Cardiac muscle cell (in vitro differentiated cells and primary cell): ENCODE measurements around the gene RNASE7. TPM values are rescaled to one million over a fixed set of nuclear protein-coding genes. Genes with fewer than 3 reads are reported as not detected.

ENCODE experiments used
- DNase-seq, 2 donors: peaks; one replicate each; pipeline versions ENCODE4 v3.0.0 to v3.0.0-alpha.2; 2010 to 2017; ENCODE audit warnings: low read depth in 1 of 2, low spot score in 1 of 2
- H3K27ac ChIP-seq: fragments of 200-600 bp; sonication (generic); 2 replicates; pipeline ENCODE4 v1.5.1; 2016
- H3K27me3 ChIP-seq: fragments of 200-600 bp; sonication (generic); 2 replicates; pipeline ENCODE4 v1.6.0; 2016; ENCODE audit warnings: control low read depth
- H3K36me3 ChIP-seq: fragments of 200-600 bp; sonication (generic); 2 replicates; pipeline ENCODE4 v1.5.1; 2016; ENCODE audit warnings: control low read depth
- H3K4me1 ChIP-seq: fragments of 200-600 bp; sonication (generic); 2 replicates; pipeline ENCODE4 v1.8.1; 2017; ENCODE audit warnings: low read depth, mild to moderate bottlenecking, mixed run types
- H3K4me3 ChIP-seq: fragments of 200-600 bp; sonication (generic); 2 replicates; pipeline ENCODE4 v1.5.1; 2016; ENCODE audit warnings: mild to moderate bottlenecking
- H3K9me3 ChIP-seq: fragments of 200-600 bp; sonication (generic); 2 replicates; pipeline ENCODE4 v1.5.1; 2017; ENCODE audit warnings: low read depth, mild to moderate bottlenecking, control low read depth
- polyA plus RNA-seq: library from polyadenylated mRNA; unstranded; fragments of >200 nt; fragmentation: Nextera tagmentation; extraction: Ambion mirVana; gene quantifications from 2 replicates; pipeline ENCODE4 v1.2.1, GENCODE V29; 2016
- total RNA-seq: library from RNA; depleted of rRNA; stranded (reverse); fragments of >200 nt; gene quantifications from 2 replicates; pipeline ENCODE4 v1.2.3, GENCODE V29; 2016
- TF ChIP-seq, protein P1 (sequence below): IDR thresholded peaks from 2 replicates; pipeline ENCODE4 v1.5.1; 2012; ENCODE audit warnings: low read depth, mild to moderate bottlenecking, low read length

RNASE7 gene
- total and polyA plus RNA-seq, 2 experiments from 2014 or later = not detected

DNA sequence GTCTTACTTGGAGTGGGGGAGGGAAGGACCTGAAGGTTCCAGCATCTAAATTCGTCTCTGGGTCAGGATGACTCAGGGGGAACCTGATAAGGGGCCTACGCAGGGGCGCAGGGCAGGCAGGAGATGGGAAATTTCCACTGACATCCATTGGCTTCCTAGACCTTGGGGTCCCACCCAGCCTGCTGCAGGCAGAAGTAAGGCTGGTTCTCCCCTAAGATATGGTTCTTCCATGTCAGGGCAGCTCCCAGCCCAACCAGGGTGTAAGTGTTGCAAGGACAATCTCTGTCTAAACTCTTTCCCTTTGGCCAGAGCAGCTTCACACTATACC is 15.2 kb upstream of the RNASE7 start:
- H3K36me3 ChIP-seq = no peaks in the 10 kb centered on the region
- H3K9me3 ChIP-seq = no peaks in the 10 kb centered on the region
- H3K27me3 ChIP-seq = no peaks in the 10 kb centered on the region
- TF ChIP-seq, protein P1, sequence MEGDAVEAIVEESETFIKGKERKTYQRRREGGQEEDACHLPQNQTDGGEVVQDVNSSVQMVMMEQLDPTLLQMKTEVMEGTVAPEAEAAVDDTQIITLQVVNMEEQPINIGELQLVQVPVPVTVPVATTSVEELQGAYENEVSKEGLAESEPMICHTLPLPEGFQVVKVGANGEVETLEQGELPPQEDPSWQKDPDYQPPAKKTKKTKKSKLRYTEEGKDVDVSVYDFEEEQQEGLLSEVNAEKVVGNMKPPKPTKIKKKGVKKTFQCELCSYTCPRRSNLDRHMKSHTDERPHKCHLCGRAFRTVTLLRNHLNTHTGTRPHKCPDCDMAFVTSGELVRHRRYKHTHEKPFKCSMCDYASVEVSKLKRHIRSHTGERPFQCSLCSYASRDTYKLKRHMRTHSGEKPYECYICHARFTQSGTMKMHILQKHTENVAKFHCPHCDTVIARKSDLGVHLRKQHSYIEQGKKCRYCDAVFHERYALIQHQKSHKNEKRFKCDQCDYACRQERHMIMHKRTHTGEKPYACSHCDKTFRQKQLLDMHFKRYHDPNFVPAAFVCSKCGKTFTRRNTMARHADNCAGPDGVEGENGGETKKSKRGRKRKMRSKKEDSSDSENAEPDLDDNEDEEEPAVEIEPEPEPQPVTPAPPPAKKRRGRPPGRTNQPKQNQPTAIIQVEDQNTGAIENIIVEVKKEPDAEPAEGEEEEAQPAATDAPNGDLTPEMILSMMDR = no peak
- H3K27ac ChIP-seq = peak overlapping the region; percentile 92
- peak in 1 of 2 donors; percentile 54 for DNase-seq
- H3K4me1 ChIP-seq = peaks cover 35% of the 10 kb centered on the region
- H3K4me3 ChIP-seq = no peak overlapping the region

DNA sequence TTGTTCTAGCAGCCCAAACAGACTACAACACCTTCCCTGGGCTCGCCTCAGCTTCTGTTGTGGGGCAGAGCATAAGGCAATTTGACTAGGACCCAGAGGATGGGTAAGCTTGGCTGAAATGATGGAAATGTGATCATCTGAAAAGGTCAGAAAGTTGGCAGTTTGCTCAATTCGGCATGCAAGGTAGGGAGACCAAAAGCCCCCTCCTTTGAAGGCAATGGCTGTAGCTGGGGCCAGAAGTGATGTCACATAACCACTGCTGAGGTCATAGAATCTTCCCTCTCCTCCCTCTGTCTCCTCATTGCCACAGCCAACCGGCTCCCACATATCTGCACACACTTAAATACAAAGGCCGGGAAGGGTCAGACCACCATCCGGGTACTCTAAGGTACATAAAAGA is 12.2 kb upstream of the RNASE7 start, which contains the start of gene TPPP2:
TSS of gene TPPP2 (plus strand) at position 301 of the 400 bp plus-strand sequence. CDS start 365 bp downstream, outside the sequence.
- Histone ChIP-seq H3K4me3 (no peak within 1 kb of the TSS), H3K27me3 (no peaks in the 10 kb centered on the region), H3K27ac (no peak within 1 kb of the TSS), H3K9me3 (no peaks in the 10 kb centered on the region), H3K36me3 (no peaks in the 10 kb centered on the region), H3K4me1 (peaks cover 24% of the 10 kb centered on the region)
- TF ChIP-seq, protein P1 = no peak
- no peak for DNase-seq

GRCh38 chr14:21030531-21030930 is 11.6 kb upstream of the RNASE7 start:
- no peaks in the 10 kb centered on the region for H3K27me3 ChIP-seq
- no peaks in the 10 kb centered on the region for H3K36me3 ChIP-seq
- no peak for DNase-seq
- TF ChIP-seq, protein P1 = no peak
- H3K9me3 ChIP-seq = no peaks in the 10 kb centered on the region
- H3K27ac ChIP-seq = no peak overlapping the region
- H3K4me3 ChIP-seq = no peak overlapping the region
- peaks cover 24% of the 10 kb centered on the region for H3K4me1 ChIP-seq

GRCh38 chr14:21032326-21033132 is 9.6 kb upstream of the RNASE7 start:
- Histone ChIP-seq H3K9me3 (no peaks in the 10 kb centered on the region), H3K27ac (no peak overlapping the region), H3K27me3 (no peaks in the 10 kb centered on the region), H3K4me3 (no peak overlapping the region), H3K4me1 (peaks cover 5% of the 10 kb centered on the region), H3K36me3 (no peaks in the 10 kb centered on the region)
- DNase-seq = no peak
- TF ChIP-seq, protein P1 = no peak

GRCh38 chr14:21033133-21033698 is 8.9 kb upstream of the RNASE7 start:
- H3K4me3 ChIP-seq = no peak overlapping the region
- H3K27ac ChIP-seq = no peak overlapping the region
- no peaks in the 10 kb centered on the region for H3K27me3 ChIP-seq
- H3K4me1 ChIP-seq = peaks cover 3% of the 10 kb centered on the region
- no peak for DNase-seq
- TF ChIP-seq, protein P1 = no peak
- H3K36me3 ChIP-seq = no peaks in the 10 kb centered on the region
- no peaks in the 10 kb centered on the region for H3K9me3 ChIP-seq
